ENCODE data around the gene SORD.
"Not testable (repeated sequence)": the region's sequence is repeated elsewhere in the genome, so short reads cannot be mapped to it uniquely, and the experiment has no call there.

SORD gene

GRCh38 chr15:45097466-45097865 is 74.5 kb downstream of the SORD start:
- no peak for DNase-seq (ENCODE audit: low read depth in 2 of 2)

- no peak for DNase-seq (ENCODE audit: low read depth in 2 of 2)
These were observed 76.7 kb downstream of the SORD start for GRCh38 chr15:45099549-45100165.

- DNase-seq (ENCODE audit: low read depth in 2 of 2): no peak
These were observed 78.1 kb downstream of the SORD start for GRCh38 chr15:45100884-45101625.

GRCh38 chr15:45101749-45102148 is 78.8 kb downstream of the SORD start:
- DNase-seq (ENCODE audit: low read depth in 2 of 2): no peak

GRCh38 chr15:45102226-45102625 is 79.2 kb downstream of the SORD start:
- DNase-seq (ENCODE audit: low read depth in 2 of 2): no peak

GRCh38 chr15:45104170-45104569 is 81.2 kb downstream of the SORD start:
- not testable (repeated sequence) for DNase-seq (ENCODE audit: low read depth in 2 of 2)

GRCh38 chr15:45105586-45105985 is 82.6 kb downstream of the SORD start:
- DNase-seq (ENCODE audit: low read depth in 2 of 2): no peak

- no peak for DNase-seq (ENCODE audit: low read depth in 2 of 2)
These were observed 83.2 kb downstream of the SORD start for GRCh38 chr15:45106002-45106790.

- DNase-seq (ENCODE audit: low read depth in 2 of 2): no peak
These were observed 85.1 kb downstream of the SORD start for GRCh38 chr15:45107941-45108630.

- no peak for DNase-seq (ENCODE audit: low read depth in 2 of 2)
These were observed 87.3 kb downstream of the SORD start for GRCh38 chr15:45110256-45110820.

GRCh38 chr15:45111390-45112142 is 88.6 kb downstream of the SORD start:
- DNase-seq (ENCODE audit: low read depth in 2 of 2): no peak

GRCh38 chr15:45112143-45112590 is 89.2 kb downstream of the SORD start:
- no peak for DNase-seq (ENCODE audit: low read depth in 2 of 2)

GRCh38 chr15:45112591-45113379 is 89.8 kb downstream of the SORD start:
- no peak for DNase-seq (ENCODE audit: low read depth in 2 of 2)

GRCh38 chr15:45113380-45113990 is 90.5 kb downstream of the SORD start:
- no peak for DNase-seq (ENCODE audit: low read depth in 2 of 2)

GRCh38 chr15:45114076-45114750 is 91.2 kb downstream of the SORD start, which contains the start of the genes DUOX2 and DUOXA2:
TSS of gene DUOX2 (minus strand) at chr15:45114172. CDS start at chr15:45113411, 761 bp downstream.
TSS of gene DUOXA2 (plus strand) at chr15:45114326. CDS start at chr15:45114606, 280 bp downstream.
- no peak for DNase-seq (ENCODE audit: low read depth in 2 of 2)

GRCh38 chr15:45114751-45115085 is 91.7 kb downstream of the SORD start:
- no peak for DNase-seq (ENCODE audit: low read depth in 2 of 2)

- no peak for DNase-seq (ENCODE audit: low read depth in 2 of 2)
These were observed 92.4 kb downstream of the SORD start for GRCh38 chr15:45115312-45115820.

- no peak for DNase-seq (ENCODE audit: low read depth in 2 of 2)
These were observed 93.0 kb downstream of the SORD start for GRCh38 chr15:45116006-45116481.
